ENCODE data around the gene DHPS. TPM values are rescaled to one million over a fixed set of nuclear protein-coding genes. Genes with fewer than 3 reads are reported as not detected.
"Not testable (repeated sequence)": the region's sequence is repeated elsewhere in the genome, so short reads cannot be mapped to it uniquely, and the experiment has no call there.

DHPS gene
- total and polyA plus RNA-seq, 2 experiments from 2014 or later, result 50.9 to 68.4 TPM

GRCh38 chr19:12648088-12648487 is 33.6 kb downstream of the DHPS start:
- no peak overlapping the region for H3K9ac ChIP-seq
- WGBS, 2 experiments (ENCODE audit: low coverage in 1 of 2, low lambda C conversion rate in 2 of 2, missing lambda C conversion rate in 2 of 2), result 25 to 26% methylated on average over 21 to 29 of the region's 29 CpGs

GRCh38 chr19:12647490-12648071 is 34.1 kb downstream of the DHPS start:
- Histone ChIP-seq H3K27ac (no peak overlapping the region), H3K4me1 (ENCODE audit: insufficient read depth) (no peaks in the 10 kb centered on the region), H3K4me3 (no peak overlapping the region), H3K36me3 (ENCODE audit: low read depth) (no peaks in the 10 kb centered on the region), H3K4me2 (ENCODE audit: unreplicated experiment) (no peak overlapping the region), H3F3A (ENCODE audit: insufficient read depth) (no peaks in the 10 kb centered on the region), H3K9me2 (ENCODE audit: insufficient read depth) (no peaks in the 10 kb centered on the region), H3K27me3 (replicated peaks; ENCODE audit: insufficient read depth) (no peaks in the 10 kb centered on the region), H2AFZ (no peak overlapping the region), H3K9ac (no peak overlapping the region), H3K79me2 (ENCODE audit: insufficient read depth) (no peaks in the 10 kb centered on the region), H3K9me3 (ENCODE audit: low read depth) (no peaks in the 10 kb centered on the region), H4K20me1 (ENCODE audit: insufficient read depth) (no peaks in the 10 kb centered on the region)
- in situ Hi-C loops (cut with MboI), result no loop called here
- TF ChIP-seq EZH2 (IDR thresholded peaks at IDR 0.05; ENCODE audit: insufficient read depth, poor library complexity, severe bottlenecking) (no peak), EZH2phosphoT487 (IDR thresholded peaks at IDR 0.05; ENCODE audit: insufficient read depth, low read depth) (no peak)
- 19 to 22% methylated on average over 23 to 30 of the region's 31 CpGs for WGBS, 2 experiments (ENCODE audit: low coverage in 1 of 2, low lambda C conversion rate in 2 of 2, missing lambda C conversion rate in 2 of 2)
- DNase-seq, result peak; percentile 74

More at GRCh38 chr19:12648088-12648487, 33.6 kb downstream of the DHPS start:
- Histone ChIP-seq H3K4me3 (no peak overlapping the region), H3K79me2 (ENCODE audit: insufficient read depth) (no peaks in the 10 kb centered on the region), H3K36me3 (ENCODE audit: low read depth) (no peaks in the 10 kb centered on the region), H2AFZ (no peak overlapping the region), H3K27me3 (replicated peaks; ENCODE audit: insufficient read depth) (no peaks in the 10 kb centered on the region), H3K27ac (no peak overlapping the region), H3F3A (ENCODE audit: insufficient read depth) (no peaks in the 10 kb centered on the region), H3K9me2 (ENCODE audit: insufficient read depth) (no peaks in the 10 kb centered on the region), H4K20me1 (ENCODE audit: insufficient read depth) (no peaks in the 10 kb centered on the region), H3K4me2 (ENCODE audit: unreplicated experiment) (no peak overlapping the region), H3K9me3 (ENCODE audit: low read depth) (no peaks in the 10 kb centered on the region), H3K4me1 (ENCODE audit: insufficient read depth) (no peaks in the 10 kb centered on the region)
- DNase-seq, result no peak
- in situ Hi-C loops (cut with MboI), result no loop called here
- TF ChIP-seq EZH2phosphoT487 (IDR thresholded peaks at IDR 0.05; ENCODE audit: insufficient read depth, low read depth), result no peak
- no peak for TF ChIP-seq EZH2 (IDR thresholded peaks at IDR 0.05; ENCODE audit: insufficient read depth, poor library complexity, severe bottlenecking)

GRCh38 chr19:12647047-12647446 is 34.6 kb downstream of the DHPS start:
- Histone ChIP-seq H3K27me3 (replicated peaks; ENCODE audit: insufficient read depth) (no peaks in the 10 kb centered on the region), H2AFZ (no peak overlapping the region), H3F3A (ENCODE audit: insufficient read depth) (no peaks in the 10 kb centered on the region), H3K4me2 (ENCODE audit: unreplicated experiment) (no peak overlapping the region), H3K9ac (no peak overlapping the region), H3K9me2 (ENCODE audit: insufficient read depth) (no peaks in the 10 kb centered on the region), H3K36me3 (ENCODE audit: low read depth) (no peaks in the 10 kb centered on the region), H3K79me2 (ENCODE audit: insufficient read depth) (no peaks in the 10 kb centered on the region), H3K4me3 (no peak overlapping the region), H4K20me1 (ENCODE audit: insufficient read depth) (no peaks in the 10 kb centered on the region), H3K27ac (no peak overlapping the region), H3K9me3 (ENCODE audit: low read depth) (no peaks in the 10 kb centered on the region), H3K4me1 (ENCODE audit: insufficient read depth) (no peaks in the 10 kb centered on the region)
- TF ChIP-seq EZH2 (IDR thresholded peaks at IDR 0.05; ENCODE audit: insufficient read depth, poor library complexity, severe bottlenecking), result no peak
- no peak for TF ChIP-seq EZH2phosphoT487 (IDR thresholded peaks at IDR 0.05; ENCODE audit: insufficient read depth, low read depth)
- no peak for DNase-seq
- in situ Hi-C loops (cut with MboI), result no loop called here
- 82 to 94% methylated on average over 8 of the region's 8 CpGs for WGBS, 2 experiments (ENCODE audit: low coverage in 1 of 2, low lambda C conversion rate in 2 of 2, missing lambda C conversion rate in 2 of 2)

- TF ChIP-seq EZH2 (IDR thresholded peaks at IDR 0.05; ENCODE audit: insufficient read depth, poor library complexity, severe bottlenecking) (no peak), EZH2phosphoT487 (IDR thresholded peaks at IDR 0.05; ENCODE audit: insufficient read depth, low read depth) (no peak)
- Histone ChIP-seq H3K36me3 (ENCODE audit: low read depth) (no peaks in the 10 kb centered on the region), H3K79me2 (ENCODE audit: insufficient read depth) (no peaks in the 10 kb centered on the region), H3K4me1 (ENCODE audit: insufficient read depth) (no peaks in the 10 kb centered on the region), H3K4me2 (ENCODE audit: unreplicated experiment) (no peak overlapping the region), H3K4me3 (no peak overlapping the region), H4K20me1 (ENCODE audit: insufficient read depth) (no peaks in the 10 kb centered on the region), H3K27ac (no peak overlapping the region), H3K9ac (no peak overlapping the region), H3K9me2 (ENCODE audit: insufficient read depth) (no peaks in the 10 kb centered on the region), H3F3A (ENCODE audit: insufficient read depth) (no peaks in the 10 kb centered on the region), H3K27me3 (replicated peaks; ENCODE audit: insufficient read depth) (no peaks in the 10 kb centered on the region), H2AFZ (no peak overlapping the region), H3K9me3 (ENCODE audit: low read depth) (no peaks in the 10 kb centered on the region)
- WGBS, 2 experiments (ENCODE audit: low coverage in 1 of 2, low lambda C conversion rate in 2 of 2, missing lambda C conversion rate in 2 of 2), result 78% methylated on average over 10 of the region's 10 CpGs
- in situ Hi-C loops (cut with MboI), result no loop called here
- no peak for DNase-seq
Measured at GRCh38 chr19:12646551-12646950, 35.1 kb downstream of the DHPS start.

GRCh38 chr19:12643716-12644115 is 38.0 kb downstream of the DHPS start:
- H3K27ac ChIP-seq; DNase-seq; H3K9me2 ChIP-seq (ENCODE audit: insufficient read depth); H3F3A ChIP-seq (ENCODE audit: insufficient read depth); H3K4me1 ChIP-seq (ENCODE audit: insufficient read depth); H3K9ac ChIP-seq; in situ Hi-C loops (cut with MboI); H3K4me3 ChIP-seq; H3K79me2 ChIP-seq (ENCODE audit: insufficient read depth); H3K27me3 ChIP-seq (replicated peaks; ENCODE audit: insufficient read depth); H3K9me3 ChIP-seq (ENCODE audit: low read depth); H4K20me1 ChIP-seq (ENCODE audit: insufficient read depth); H3K36me3 ChIP-seq (ENCODE audit: low read depth); H3K4me2 ChIP-seq (ENCODE audit: unreplicated experiment); H2AFZ ChIP-seq: not testable (repeated sequence)
- 83 to 84% methylated on average over 14 of the region's 14 CpGs for WGBS, 2 experiments (ENCODE audit: low coverage in 1 of 2, low lambda C conversion rate in 2 of 2, missing lambda C conversion rate in 2 of 2)
